Muscle layer of colon (tissue), 2 donors: ENCODE measurements around the gene URB1.

Experiments
- H3K27ac ChIP-seq: one replicate; pipeline ENCODE4 v1.7.0; 2013; ENCODE audit warnings: low read depth, mild to moderate bottlenecking, low read length, moderate library complexity
- H3K27me3 ChIP-seq, 2 donors: one replicate each; pipeline ENCODE4 v1.7.0; 2013; ENCODE audit warnings: low read length in 2 of 2, mild to moderate bottlenecking in 2 of 2; ENCODE audit not compliant: insufficient read depth in 2 of 2, control insufficient read depth in 1 of 2
- H3K36me3 ChIP-seq: one replicate; pipeline ENCODE4 v1.7.0; 2013; ENCODE audit warnings: mild to moderate bottlenecking, low read length; ENCODE audit not compliant: insufficient read depth
- H3K4me1 ChIP-seq: one replicate; pipeline ENCODE4 v1.7.0; 2013; ENCODE audit warnings: mild to moderate bottlenecking, low read length; ENCODE audit not compliant: insufficient read depth
- H3K4me3 ChIP-seq, 2 donors: one replicate each; pipeline ENCODE4 v1.7.0; 2013; ENCODE audit warnings: low read length in 2 of 2, low read depth in 1 of 2, mild to moderate bottlenecking in 1 of 2, moderate library complexity in 1 of 2
- H3K9ac ChIP-seq: one replicate; pipeline ENCODE4 v1.7.0; 2013; ENCODE audit warnings: low read length
- H3K9me3 ChIP-seq: one replicate; pipeline ENCODE4 v1.7.0; 2013; ENCODE audit warnings: mild to moderate bottlenecking, low read length
- donor health status: abdominal sarcoma.
- donor health status: Adenocarcinoma of cecum.

Gene URB1

DNA sequence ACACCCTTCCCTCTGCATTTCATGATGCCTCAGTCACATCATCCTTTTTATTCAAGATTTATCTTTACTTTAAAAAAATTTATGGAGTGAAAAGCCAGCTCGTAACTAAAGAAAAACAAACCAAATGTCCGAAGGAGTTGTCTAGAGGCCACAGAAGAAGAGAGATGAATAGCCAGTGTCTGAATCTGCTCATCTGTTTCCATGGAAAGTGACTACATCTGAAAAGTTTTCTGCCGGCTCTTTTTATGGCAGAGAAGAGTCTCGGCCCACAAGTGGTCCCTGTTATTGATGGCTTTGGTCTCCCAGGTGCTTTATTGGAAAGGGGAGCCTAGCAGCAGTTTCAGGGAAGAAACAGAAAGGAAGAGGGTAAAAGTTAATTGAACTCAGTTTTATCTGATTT lies 25.3 kb upstream of the URB1 start:
- Histone ChIP-seq H3K9ac (no peak overlapping the region), H3K27ac (no peak overlapping the region), H3K4me1 (peaks cover 22% of the 10 kb centered on the region), H3K9me3 (no peaks in the 10 kb centered on the region), H3K27me3 (no peaks in the 10 kb centered on the region), H3K4me3 (no peak overlapping the region), H3K36me3 (peaks cover 6% of the 10 kb centered on the region)

- Histone ChIP-seq H3K4me1 (peaks cover 31% of the 10 kb centered on the region), H3K27ac (no peak overlapping the region), H3K9ac (no peak overlapping the region)
These were observed 22.9 kb upstream of the URB1 start for GRCh38 chr21:32415451-32416398.

GRCh38 chr21:32414579-32415358 lies 22.0 kb upstream of the URB1 start:
- H3K9ac ChIP-seq, result no peak overlapping the region
- H3K36me3 ChIP-seq, result peaks cover 6% of the 10 kb centered on the region

More at GRCh38 chr21:32415451-32416398, 22.9 kb upstream of the URB1 start:
- no peak overlapping the region for H3K4me3 ChIP-seq
- H3K27me3 ChIP-seq, result no peaks in the 10 kb centered on the region
- no peaks in the 10 kb centered on the region for H3K9me3 ChIP-seq
- H3K36me3 ChIP-seq, result peaks cover 6% of the 10 kb centered on the region

GRCh38 chr21:32413697-32414578 lies 21.1 kb upstream of the URB1 start:
- Histone ChIP-seq H3K27ac (peak overlapping the region; percentile 99), H3K4me3 (peak overlapping the region in 1 of 2 donors; percentile 84), H3K36me3 (peaks cover 6% of the 10 kb centered on the region), H3K9me3 (no peaks in the 10 kb centered on the region), H3K4me1 (peaks cover 34% of the 10 kb centered on the region), H3K9ac (peak overlapping the region; percentile 87), H3K27me3 (no peaks in the 10 kb centered on the region)

More at GRCh38 chr21:32414579-32415358, 22.0 kb upstream of the URB1 start:
- Histone ChIP-seq H3K4me1 (peaks cover 34% of the 10 kb centered on the region), H3K4me3 (no peak overlapping the region), H3K9me3 (no peaks in the 10 kb centered on the region), H3K27me3 (no peaks in the 10 kb centered on the region), H3K27ac (no peak overlapping the region)

- peaks cover 34% of the 10 kb centered on the region for H3K4me1 ChIP-seq
- peak overlapping the region; percentile 84 to 86 for H3K4me3 ChIP-seq
- H3K27me3 ChIP-seq, result no peaks in the 10 kb centered on the region
- peak overlapping the region; percentile 99 for H3K27ac ChIP-seq
- H3K9ac ChIP-seq, result peak overlapping the region; percentile 87
- H3K36me3 ChIP-seq, result peaks cover 6% of the 10 kb centered on the region
- H3K9me3 ChIP-seq, result no peaks in the 10 kb centered on the region
These were observed 20.2 kb upstream of the URB1 start for GRCh38 chr21:32413015-32413504.

DNA sequence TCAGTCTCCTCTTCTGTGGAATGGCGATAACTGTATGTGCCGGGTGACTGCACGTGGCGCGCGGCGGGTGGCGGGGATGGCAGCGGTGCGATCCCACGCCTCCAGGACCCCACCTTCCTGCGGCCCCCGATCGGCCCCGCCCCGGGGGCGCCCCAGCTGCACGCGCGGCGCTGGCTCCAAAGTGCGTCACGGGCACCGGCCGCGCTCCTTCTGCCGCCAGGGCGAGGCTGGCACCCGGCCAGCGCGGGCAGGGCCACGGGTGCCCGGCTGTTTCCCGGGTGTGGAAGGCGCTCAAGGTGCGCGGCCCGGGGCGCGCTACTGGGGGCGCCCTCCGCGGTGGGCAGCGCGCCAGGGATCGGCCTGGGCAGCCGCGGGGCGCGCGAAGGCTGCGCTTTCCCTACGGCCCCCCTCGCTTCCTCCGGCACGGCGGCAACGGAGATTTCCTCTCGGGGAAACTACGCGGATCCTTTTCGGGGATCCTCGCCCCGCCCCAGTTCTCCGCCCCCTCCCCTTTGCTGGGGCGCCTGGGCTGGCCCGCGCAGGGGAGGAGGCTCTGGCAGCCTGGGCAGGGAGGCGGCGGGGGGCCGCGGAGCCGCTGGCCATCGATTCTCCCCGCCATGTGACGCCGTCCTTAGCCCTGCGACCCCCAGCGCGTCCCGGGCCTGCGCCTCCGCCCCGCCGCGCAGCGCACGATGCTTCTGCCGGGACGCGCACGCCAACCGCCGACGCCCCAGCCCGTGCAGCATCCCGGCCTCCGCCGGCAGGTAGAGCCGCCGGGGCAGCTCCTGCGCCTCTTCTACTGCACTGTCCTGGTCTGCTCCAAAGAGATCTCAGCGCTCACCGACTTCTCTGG lies 19.6 kb upstream of the URB1 start, which contains the start of gene EVA1C:
Gene EVA1C, plus strand, starts transcription at position 545 of the 853 bp plus-strand sequence. Its CDS starts 148 bp downstream, at position 693.
- Histone ChIP-seq H3K4me3 (peak within 1 kb of the TSS; percentile 84 to 86), H3K4me1 (peaks cover 34% of the 10 kb centered on the region), H3K9me3 (no peaks in the 10 kb centered on the region)

GRCh38 chr21:32411350-32412161 lies 18.7 kb upstream of the URB1 start:
- Histone ChIP-seq H3K4me3 (peak overlapping the region; percentile 84 to 86), H3K27me3 (no peaks in the 10 kb centered on the region), H3K4me1 (peaks cover 34% of the 10 kb centered on the region), H3K36me3 (no peaks in the 10 kb centered on the region), H3K27ac (peak overlapping the region; percentile 99), H3K9ac (peak overlapping the region; percentile 87), H3K9me3 (no peaks in the 10 kb centered on the region)

More for the DNA sequence above, 19.6 kb upstream of the URB1 start, which contains the start of gene EVA1C:
- peak within 1 kb of the TSS; percentile 87 for H3K9ac ChIP-seq
- no peaks in the 10 kb centered on the region for H3K27me3 ChIP-seq
- peak within 1 kb of the TSS; percentile 99 for H3K27ac ChIP-seq
- H3K36me3 ChIP-seq, result peaks cover 1% of the 10 kb centered on the region

- Histone ChIP-seq H3K4me1 (peaks cover 34% of the 10 kb centered on the region), H3K9ac (peak overlapping the region; percentile 87), H3K27me3 (no peaks in the 10 kb centered on the region), H3K27ac (peak overlapping the region; percentile 99), H3K4me3 (peak overlapping the region in 1 of 2 donors; percentile 84), H3K36me3 (no peaks in the 10 kb centered on the region), H3K9me3 (no peaks in the 10 kb centered on the region)
These were observed 18.1 kb upstream of the URB1 start for GRCh38 chr21:32410916-32411315.

DNA sequence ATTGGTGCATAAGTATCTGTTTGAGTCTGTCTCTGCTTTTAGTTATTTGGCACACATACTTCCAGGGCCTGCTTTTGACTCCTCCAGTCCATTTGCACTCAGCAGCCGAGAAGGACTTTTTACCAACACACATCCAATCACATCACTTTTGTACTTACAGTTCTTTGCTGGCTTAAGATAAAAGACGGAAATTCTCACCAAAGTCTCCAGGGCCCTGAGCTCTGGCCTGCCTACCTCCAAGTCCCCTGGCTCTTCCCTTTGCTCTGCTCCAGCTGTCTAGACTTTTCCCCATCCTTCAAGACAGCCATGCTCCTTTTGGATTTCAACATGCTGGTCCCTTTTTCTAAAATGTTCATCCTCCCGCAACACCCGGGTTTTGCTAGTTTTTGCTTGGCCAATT lies 17.5 kb upstream of the URB1 start:
- peaks cover 27% of the 10 kb centered on the region for H3K4me1 ChIP-seq
- no peaks in the 10 kb centered on the region for H3K9me3 ChIP-seq
- peak overlapping the region; percentile 99 for H3K27ac ChIP-seq
- no peak overlapping the region for H3K4me3 ChIP-seq
- no peak overlapping the region for H3K9ac ChIP-seq
- no peaks in the 10 kb centered on the region for H3K27me3 ChIP-seq
- H3K36me3 ChIP-seq, result no peaks in the 10 kb centered on the region
